GM19455 (cell line): Measurements from ENCODE around the gene PCSK6.

Experiments
- ATAC-seq: cut with Tn5 transposase; IDR thresholded peaks from one replicate; pipeline ENCODE4 v1.9.1; 2021; ENCODE audit not compliant: unreplicated experiment

Gene PCSK6

DNA sequence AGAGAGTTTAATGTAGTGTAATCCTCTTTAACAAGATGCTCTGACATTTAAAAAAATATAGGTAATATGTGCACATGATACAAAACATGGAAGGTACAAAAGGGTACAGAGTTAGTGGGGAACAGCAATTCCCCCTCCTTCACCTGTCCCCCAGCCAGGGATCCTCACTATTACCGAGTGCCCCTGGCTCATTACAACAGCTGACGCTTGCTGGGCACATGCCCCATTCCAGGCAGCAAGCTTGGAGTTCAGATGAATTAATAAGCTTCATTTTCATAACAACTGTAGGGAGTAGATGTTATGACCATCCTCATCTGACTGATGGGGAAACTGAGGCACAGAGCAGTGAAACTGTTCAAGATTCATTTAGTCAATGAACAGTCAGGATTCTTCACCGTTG is 41.2 kb downstream of the PCSK6 start:
- no peak for ATAC-seq

DNA sequence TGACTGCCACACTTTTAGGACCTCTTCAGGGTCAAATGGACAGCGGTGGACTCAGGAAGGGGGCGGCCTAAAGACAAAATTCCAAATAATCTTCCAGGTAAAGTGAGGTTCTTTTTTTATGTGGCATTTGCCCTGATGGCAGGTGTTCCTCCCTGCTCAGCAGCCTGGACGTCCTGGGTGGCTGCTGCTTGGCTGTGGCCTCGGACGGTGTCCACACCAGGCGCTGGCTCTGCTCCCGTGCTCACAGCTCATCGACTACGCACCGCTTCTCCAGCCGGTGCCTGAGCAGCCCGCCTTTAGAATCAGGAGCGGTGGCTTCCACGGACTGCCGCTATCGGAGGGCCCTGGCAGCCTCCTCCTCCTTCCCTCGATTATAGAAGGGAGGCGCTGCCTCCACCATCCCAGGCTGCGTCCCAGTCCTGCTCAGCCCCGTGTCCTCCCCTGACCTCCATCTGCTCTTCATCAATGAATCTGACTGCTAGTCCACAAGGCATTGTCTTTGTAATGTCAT is 41.9 kb downstream of the PCSK6 start:
- ATAC-seq, result no peak

- no peak for ATAC-seq
Observed at GRCh38 chr15:101447168-101447533, 42.4 kb downstream of the PCSK6 start.

GRCh38 chr15:101446518-101447167 is 42.9 kb downstream of the PCSK6 start:
- ATAC-seq, result no peak

DNA sequence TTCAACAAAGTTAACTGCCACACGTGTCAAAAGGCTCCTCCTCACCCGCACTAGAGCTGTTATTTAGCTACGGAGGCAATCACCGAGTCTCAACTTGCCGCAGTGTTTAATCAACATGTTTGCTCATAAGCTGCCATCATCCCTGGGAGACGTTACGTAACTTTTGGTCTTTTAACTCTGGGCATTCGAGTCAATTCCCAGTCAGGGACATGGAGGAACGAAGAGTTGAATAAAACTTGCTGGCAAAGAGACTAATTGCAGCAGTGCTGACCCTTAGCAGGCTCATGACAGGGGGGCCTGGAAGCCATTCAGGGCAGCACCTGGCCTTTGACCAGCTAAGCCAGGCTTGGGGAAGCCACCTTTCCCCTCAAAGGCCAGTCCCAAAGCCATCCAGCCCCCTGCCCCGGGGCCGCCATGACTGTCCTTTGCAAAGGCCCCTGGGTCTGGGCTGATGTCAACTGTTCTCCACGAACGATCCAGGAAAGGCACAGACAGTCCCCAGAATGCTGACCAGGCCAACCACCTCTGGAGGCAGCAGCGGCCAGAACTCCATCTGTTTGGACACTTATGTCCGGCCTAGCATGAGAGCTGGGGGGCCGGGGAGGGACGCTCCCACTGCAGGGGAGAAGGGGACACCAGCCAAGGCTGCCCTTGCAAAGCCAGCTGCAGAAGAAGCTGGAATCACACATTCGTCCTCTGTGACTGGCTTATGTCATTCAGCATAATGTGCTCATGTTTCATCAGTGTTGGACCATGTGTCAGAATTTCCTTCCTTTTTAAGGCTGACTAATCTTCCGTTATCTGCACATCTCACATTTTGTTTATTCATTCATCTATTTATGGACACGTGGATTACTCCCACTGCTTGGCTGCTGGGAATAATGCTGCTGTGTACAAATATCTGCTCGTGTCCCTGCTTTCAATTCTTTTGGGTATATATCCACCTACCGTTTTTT is 43.7 kb downstream of the PCSK6 start:
- no peak for ATAC-seq

- ATAC-seq, result no peak
Observed at GRCh38 chr15:101444807-101445508, 44.5 kb downstream of the PCSK6 start.

- ATAC-seq, result no peak
Observed at GRCh38 chr15:101444015-101444414, 45.5 kb downstream of the PCSK6 start.

- ATAC-seq, result no peak
Observed at GRCh38 chr15:101442272-101442671, 47.2 kb downstream of the PCSK6 start.

DNA sequence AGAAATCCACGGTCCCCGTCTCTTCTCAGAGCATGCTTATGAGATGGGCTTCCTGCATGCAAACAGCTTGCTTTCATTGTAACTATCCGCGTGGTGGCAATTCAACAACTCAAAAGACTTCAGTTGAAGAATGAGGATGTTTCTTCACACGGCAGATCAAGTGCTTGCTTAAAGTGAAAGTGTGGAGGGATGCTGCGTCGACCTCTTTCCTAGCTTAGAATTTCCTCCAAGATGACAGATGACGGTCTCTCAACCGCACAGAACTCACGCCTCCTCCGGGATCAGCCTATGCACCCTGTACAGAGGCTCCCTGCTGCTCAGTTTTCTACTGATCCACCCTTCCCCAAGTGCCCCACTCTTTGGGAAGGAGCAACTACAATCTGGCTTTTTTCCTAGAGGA is 47.8 kb downstream of the PCSK6 start:
- ATAC-seq, result no peak

- ATAC-seq, result no peak
Observed at GRCh38 chr15:101440846-101441590, 48.5 kb downstream of the PCSK6 start.

DNA sequence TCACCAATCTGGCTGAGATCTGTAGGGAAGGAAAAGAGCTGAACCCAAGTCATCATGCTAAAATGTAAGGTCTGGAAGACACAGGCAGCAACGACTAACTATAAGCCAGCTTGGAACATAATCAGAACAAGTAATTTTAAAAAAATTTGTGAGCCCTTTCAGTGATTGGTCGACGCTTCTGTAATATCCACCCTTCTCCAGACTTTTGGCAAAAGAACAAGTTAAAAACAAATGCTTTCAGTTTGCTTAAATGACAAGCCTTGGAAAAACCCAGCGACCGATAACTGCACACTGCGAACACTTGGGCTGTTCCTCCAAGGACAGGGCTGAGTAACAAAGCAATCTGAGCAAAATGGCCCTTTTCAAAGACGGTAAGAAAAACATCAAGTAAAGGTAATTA is 49.6 kb downstream of the PCSK6 start:
- no peak for ATAC-seq

- no peak for ATAC-seq
Observed at GRCh38 chr15:101439285-101439919, 50.1 kb downstream of the PCSK6 start.

- ATAC-seq, result no peak
Observed at GRCh38 chr15:101438482-101439284, 50.8 kb downstream of the PCSK6 start.

GRCh38 chr15:101437618-101438481 is 51.7 kb downstream of the PCSK6 start:
- ATAC-seq, result no peak

GRCh38 chr15:101437209-101437608 is 52.3 kb downstream of the PCSK6 start:
- no peak for ATAC-seq

DNA sequence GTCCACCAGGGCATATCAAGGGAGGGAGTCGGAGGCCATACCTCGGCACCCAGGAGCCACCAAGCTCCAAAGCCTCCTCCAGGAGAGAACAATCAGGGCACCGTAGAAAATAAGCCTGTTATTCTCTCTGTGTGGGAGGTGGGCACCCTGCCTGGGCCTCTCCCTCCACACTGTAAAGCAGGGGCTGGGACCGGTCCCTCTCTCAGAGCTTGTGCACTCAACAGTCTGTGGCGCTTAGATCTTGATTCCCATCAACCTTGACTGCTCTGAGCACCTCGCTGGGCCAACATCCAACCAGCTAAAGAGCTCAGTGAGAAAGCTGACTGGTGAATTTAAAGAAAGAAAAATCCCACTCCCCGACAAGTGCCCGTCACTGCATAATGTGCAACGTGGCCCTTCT is 53.0 kb downstream of the PCSK6 start:
- ATAC-seq, result no peak

- no peak for ATAC-seq
Observed at GRCh38 chr15:101435761-101436160, 53.7 kb downstream of the PCSK6 start.

GRCh38 chr15:101434032-101434920 is 55.2 kb downstream of the PCSK6 start:
- no peak for ATAC-seq
